NCI-H1105 treated with DMSO at 0.1 percent for 48 hours (cell line): ENCODE data around the gene GUCY2D.
"Not testable (repeated sequence)": the region's sequence is repeated elsewhere in the genome, so short reads cannot be mapped to it uniquely, and the experiment has no call there.

Experiments used
- DNase-seq: peaks from one replicate; lab custom pipeline; 2025; lab: John Stamatoyannopoulos, UW

GUCY2D gene

DNA sequence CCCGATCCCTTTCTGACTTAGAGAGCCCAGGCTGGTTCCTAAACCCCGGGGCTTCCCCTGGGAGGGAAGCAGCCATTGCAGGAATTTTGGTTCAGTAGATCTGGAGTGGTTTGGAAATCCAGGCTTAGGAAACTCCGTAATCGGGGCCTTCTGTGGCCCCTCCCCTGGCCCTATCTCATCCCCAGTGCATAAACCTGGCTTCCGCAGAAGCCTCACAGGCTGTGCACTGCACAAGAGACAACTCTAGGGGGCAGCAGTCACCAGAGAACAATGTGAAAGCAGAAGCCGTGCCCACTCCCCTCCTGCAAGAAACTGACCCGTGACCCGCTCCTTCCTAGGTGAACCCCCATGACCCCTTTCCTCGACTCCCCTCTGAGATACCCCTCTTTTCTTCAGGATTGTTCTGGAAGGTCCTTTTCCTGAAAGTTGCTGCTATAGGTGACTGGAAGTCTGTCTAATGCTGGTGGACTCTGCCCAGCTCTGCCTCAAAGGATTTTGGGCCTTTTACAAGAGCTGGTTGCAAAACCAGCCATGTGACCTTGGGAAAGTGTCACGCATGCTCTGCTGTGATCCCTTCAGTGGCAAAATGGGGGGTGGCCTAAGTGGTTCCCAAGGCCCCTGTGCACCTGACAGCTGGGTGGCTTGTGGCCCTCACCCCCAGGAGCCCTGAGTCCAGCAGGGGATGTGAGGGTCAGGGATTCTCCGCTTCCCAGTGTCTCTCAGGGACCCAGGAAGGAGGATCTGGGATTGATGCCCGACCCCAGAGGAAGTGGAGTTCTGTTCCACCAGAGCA, 14.4 kb downstream of the GUCY2D start:
- peak; percentile 73 for DNase-seq

DNA sequence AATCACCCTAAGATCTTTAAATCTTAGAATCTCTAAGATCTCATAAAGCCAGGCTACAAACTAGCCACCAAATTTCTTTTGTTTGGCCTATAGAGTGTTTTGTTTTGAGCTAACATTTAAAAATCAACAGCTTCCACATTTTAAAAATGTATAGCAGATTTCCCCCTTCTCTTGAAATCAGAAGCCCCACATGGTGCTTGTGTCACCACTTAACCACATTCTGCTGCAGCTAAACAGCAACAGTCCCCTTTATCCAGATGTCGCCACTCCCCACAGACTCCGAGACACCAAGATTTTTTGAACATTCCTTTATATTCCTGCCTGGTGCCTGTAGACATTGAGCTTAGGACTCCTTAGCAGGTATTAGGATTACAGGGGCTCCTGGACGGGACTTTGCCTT, 16.0 kb downstream of the GUCY2D start:
- DNase-seq: no peak

DNA sequence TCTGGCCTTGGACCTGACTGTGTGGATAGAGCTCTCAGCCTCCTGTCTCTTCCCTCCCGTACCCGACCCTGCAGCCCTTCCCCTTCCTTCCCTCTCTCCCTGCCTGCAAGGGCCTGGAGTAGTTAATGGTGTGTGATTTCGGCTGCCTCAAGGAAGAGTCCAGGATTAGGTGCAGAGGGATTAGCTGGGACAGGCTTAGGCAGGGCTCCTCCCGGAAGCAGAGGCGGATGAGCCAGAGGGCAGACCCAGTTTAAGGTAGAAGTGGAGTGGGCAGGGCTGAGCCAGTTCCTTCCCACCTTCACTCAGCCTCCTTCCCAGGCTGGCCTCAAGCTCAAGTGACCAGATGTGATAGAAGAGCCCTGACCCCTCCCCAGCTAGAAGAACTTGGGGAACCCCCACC, 16.8 kb downstream of the GUCY2D start:
- no peak for DNase-seq

DNA sequence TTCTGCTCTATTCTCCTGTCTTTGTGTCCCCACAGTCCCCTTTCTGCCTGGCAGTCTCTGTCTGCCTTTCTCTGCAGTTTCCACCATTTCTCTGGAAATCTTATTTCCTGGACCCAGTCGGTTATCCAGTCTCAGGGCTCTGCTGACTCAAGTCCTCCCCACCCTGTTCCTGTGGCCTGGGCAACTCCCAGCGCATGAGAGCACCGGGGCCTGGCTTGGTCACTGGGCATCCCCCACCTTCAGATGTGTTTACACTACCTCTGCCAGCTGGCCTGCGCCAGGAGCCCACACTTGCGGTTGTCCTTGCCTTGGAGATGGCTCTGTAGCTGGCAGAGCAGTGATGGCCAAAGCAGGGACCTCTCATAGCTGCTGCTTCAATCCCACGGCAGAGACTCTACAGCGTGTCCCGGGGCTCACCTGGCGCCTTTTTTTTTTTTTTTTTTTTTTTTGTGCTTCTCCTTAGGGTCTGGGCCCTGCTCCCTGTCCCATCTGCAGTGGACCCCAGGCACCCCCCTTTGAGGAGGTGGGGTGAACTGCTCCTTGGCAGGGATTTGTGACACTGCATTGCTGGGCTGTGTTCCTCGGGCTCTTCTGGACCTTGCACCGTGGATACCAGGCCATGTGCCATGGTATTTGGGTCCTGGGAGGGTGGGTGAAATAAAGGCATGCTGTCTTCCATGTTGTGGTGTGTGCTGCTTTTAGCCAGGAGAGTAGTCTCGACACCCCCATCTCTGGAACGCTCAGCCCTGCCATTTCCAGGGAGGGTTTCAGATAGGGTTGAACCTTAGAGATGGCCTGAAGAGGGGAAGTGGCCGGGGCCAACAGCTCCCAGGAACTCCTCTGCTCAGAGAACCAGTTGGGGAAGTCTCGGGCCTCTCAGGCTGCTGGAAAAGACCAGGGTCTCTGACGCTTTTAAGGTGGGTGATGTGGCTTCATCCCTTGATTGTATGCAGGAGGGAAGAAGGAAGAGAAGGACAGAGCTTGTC, 17.5 kb downstream of the GUCY2D start:
- no peak for DNase-seq

DNA sequence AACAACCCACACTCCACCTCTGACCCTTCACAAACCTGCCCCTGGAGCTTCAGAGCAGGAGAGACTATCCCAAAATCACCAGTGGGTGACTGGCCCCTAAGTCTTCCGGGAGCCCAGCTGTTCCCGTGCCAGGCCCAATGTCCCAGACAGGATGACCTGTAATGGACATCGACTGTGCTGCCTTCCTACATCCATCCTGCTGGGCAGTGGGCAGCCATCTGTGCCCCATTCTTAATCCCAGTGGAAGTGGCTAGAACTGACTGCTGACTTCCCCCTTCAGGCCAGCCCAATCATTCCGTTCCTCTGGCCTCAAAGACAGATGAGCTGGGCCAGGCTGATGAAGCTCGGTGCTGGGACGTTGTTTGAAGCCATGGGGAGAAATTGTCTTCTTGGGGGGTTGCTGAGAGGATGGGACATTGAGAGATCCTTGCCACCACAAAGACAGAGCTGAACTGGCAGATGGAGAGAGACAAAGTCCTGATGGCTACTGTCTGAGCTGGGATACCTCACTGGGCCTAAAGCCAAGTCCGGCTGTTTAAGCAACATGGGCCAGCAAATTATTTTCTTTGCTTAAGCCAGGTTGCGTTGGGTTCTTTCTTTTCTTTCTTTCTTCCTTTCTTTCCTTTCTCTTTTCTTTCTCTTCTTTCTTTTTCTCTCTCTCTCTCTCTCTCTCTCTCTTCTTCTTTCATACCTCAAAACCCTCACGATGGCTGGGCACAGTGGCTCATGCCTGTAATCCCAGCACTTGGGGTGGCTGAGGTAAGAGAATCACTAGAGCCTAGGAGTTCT, 18.6 kb downstream of the GUCY2D start:
- DNase-seq: no peak

DNA sequence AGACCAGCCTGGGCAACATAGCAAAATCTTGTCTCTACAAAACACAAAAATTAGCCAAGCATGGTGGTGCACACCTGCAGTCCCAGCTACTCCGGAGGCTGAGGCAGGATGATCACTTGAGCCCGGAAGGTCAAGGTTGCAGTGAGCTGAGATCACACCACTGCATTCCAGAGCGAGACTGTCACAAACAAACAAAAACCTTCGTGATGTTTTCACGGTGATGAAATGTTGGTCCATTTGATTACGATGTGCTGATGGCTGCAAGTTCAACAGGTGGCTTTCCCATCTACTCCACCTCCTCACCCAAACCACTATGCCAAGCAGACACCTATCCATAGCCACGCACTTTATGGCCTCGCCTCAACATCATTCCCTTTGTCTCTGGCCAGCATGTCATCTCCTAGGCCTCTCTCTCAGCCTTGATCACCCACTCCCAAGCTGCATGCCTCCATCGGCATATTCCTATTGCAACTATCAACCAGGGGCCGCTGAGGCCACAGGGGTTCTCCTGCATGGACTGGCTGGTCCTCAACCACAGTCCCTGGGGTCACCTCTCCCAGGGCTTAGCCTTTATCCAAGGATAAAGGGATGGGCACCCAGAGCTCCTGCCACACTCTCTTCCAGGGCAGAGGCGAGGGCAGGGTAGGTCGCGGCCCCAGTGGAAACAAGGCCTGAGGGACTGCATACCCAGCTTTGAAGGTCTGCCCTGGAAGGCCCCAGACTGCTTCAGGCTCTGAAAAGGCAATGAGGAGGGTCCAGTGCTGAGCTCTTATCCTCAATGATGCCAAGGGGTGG, 19.3 kb downstream of the GUCY2D start:
- DNase-seq: no peak

DNA sequence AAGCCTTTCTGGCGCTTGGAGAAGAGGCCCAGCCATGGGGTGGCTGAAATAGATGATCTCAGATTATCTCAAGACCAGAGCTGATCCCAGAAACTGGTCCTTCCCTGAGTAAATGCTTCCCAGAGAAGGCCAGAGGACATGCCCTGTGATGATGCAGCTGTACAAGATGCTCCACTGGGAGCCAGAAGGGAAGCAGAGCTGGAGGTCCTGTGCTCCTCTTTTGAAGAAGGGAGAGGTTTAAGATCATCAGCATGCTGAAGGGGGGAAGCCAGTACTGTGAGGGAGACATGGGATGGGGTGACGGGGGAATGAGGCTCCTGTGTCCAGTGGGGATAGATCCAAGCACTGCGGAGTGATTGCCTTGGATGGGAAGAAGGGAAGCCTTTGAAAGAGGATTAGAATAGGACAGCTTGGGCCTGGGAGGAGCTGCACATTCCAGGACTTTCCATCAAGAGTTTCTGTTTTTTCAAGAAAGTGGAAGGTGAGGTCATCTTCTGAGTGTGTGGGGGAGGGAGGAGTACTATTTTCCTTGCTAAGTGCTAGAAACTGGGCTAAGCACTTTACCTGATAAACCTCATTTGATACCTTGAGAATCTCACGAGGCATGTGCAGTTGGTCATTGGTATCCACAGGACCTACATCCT, 20.1 kb downstream of the GUCY2D start:
- no peak for DNase-seq

DNA sequence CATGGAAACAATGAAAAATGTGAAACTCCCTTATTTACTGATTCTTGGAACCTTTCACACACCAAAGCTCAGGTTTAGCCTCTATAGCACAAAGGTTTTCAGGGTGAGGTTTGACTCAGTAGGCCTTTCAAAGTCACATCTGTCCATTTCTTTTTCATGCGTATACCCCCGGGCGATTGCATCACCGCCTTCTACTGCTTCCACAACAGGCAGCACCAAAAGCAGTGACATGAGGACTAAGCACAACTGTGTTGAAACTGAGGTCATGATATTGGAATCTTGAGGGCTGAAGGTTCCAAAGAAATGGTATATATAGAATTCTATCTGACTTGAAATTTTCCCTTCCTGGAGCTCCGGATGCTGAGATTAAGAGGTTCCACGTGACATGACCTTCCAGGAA, 21.7 kb downstream of the GUCY2D start:
- not testable (repeated sequence) for DNase-seq

DNA sequence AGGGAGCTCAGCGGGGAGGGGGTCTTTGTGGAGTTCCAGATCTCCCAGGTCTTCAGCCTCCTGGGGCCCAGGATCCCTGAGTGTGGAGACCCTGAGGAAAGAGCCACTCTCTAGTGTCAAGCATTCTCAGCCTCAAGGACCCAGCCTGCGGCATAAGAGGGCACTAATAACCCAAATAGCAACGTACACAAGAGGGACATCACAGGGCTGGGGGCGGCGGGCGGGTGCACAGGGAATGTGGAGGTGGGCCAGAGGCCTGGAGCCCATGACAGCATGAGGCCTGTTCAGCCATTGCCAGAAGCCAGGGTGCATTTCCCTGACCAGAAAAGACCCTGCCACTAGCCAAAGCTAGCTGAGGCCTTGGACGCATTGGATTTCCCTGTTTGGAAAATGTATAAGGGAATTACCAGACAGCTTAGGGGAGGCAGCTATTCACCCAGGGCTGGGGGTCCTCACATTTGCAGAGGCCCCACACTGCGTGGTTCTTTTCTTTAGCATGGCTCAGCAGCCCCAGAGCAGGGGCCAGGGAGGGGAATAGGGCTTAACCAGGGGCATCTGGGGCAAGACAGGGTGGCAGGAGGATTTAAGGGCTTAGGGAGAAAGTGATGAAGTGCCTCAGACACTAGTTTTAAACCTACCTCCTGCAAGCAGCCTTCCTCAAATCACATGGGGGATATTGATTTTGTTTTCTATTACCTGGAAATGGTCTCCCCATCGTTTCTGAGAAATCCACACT, 22.9 kb downstream of the GUCY2D start:
- DNase-seq: no peak

DNA sequence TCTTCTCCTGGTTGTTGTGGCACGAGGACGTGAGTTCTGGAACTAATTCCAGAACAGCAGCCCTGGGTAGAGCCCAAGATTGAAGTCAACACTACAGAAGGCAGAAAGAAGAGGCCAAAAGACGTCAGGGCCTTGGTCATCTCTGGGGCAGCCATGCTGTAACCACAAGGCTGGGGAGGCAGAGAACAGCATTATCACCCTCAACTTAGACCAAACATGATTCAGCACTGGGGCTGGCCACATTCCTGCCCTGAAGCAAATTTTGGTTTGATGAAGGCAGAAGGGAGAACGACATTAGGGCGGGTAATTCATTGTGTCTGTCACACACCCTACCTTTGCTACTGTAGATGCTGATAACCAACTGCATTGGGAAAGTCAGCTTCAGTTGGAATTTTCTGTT, 26.7 kb downstream of the GUCY2D start:
- no peak for DNase-seq

DNA sequence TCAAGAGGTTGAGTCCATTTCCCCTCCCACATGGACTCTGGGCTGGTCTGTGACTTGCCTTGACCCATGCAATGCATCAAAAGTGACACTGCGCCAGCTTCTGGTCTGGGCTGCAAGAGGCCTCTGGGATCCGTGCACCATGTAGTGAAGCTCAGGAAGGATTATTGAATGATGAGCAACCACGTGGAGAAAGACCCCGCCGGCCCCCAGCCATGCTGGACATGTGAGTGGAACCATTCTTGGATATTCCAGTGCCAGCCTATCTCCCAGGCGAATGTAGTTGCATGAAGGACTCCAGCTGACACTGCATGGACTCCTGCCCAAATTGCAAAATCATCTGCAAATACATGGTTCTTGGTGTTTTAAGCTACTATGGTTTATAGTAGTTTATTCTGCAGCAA, 28.8 kb downstream of the GUCY2D start:
- DNase-seq: no peak

DNA sequence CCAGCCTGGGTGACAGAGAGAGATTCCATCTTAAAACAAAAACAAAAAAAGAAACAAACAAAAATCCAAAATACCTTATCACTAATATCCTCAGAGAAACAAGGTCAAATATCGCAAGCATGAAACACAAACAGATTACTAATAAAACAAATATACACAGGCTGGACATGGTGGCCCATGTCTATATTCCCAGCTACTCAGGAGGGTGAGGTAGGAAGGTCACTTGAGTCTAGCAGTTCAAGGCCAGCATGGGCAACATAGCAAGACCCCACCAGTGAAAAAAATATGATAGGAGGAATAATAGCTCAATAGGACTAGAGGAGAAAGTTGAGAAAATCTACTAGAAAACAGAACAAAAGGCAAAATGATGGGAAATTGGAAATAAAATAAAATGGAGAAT, 29.5 kb downstream of the GUCY2D start:
- no peak for DNase-seq

DNA sequence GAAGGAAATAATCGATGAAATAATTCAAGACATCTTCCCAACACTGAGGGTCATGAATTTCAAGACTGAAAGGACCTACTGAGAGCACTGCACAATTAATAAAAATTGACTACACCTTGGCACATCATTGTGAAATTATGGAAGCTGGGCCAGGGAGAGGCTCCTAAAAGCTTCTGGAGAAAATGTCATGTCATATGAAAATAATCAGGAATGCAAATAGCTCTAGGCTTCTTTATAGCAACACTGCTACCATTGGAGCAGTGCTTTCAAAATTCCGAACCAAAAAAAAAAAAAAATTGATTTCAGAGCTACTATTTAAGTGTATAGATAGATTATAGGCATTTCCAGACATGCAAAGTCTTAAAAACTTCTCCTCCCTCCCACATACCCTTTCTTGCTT, 30.0 kb downstream of the GUCY2D start:
- DNase-seq: no peak

DNA sequence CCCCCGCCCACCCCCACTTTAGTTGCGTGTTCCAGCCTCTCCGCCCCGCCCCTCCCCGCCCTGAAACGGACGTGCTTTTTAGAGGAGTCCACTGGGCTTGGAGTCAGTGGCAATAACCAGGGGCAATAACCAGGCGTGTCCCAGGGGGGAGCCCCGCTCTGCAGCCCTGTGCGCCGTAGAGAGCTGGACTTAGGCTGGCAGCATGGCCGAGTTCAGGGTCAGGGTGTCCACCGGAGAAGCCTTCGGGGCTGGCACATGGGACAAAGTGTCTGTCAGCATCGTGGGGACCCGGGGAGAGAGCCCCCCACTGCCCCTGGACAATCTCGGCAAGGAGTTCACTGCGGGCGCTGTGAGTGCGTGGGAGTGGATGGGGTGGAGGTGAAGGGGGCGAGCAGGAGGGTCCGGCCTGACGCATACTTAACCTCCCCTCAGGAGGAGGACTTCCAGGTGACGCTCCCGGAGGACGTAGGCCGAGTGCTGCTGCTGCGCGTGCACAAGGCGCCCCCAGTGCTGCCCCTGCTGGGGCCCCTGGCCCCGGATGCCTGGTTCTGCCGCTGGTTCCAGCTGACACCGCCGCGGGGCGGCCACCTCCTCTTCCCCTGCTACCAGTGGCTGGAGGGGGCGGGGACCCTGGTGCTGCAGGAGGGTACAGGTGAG, 36.7 kb downstream of the GUCY2D start, which contains the start of gene ALOX15B:
TSS of gene ALOX15B (plus strand) at position 106 of the 657 bp plus-strand sequence. CDS start at position 203, 97 bp downstream.
- no peak for DNase-seq

DNA sequence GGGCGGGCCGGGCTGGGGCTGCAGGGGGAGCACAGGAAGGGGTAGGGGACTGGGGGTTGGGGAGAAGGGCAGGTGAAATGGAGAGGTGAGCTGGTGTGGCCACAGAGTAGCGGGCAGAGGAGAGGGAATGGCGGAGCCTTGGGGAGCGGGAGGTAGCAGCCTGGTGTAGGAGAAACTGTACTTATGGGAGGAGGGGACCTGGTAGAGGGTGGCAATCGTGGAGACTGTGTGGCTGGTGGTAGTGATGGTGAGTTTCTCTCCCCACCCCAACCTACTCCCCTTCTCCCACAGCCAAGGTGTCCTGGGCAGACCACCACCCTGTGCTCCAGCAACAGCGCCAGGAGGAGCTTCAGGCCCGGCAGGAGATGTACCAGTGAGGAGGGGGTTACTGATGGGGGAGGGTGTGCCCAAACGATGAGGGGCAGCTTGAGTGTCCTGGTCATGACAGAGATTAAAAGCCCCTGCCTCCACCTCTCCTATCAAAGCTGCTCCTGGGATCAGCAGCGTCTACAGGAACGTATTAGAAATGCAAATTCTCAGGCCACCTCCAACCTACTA, 37.3 kb downstream of the GUCY2D start:
- no peak for DNase-seq

DNA sequence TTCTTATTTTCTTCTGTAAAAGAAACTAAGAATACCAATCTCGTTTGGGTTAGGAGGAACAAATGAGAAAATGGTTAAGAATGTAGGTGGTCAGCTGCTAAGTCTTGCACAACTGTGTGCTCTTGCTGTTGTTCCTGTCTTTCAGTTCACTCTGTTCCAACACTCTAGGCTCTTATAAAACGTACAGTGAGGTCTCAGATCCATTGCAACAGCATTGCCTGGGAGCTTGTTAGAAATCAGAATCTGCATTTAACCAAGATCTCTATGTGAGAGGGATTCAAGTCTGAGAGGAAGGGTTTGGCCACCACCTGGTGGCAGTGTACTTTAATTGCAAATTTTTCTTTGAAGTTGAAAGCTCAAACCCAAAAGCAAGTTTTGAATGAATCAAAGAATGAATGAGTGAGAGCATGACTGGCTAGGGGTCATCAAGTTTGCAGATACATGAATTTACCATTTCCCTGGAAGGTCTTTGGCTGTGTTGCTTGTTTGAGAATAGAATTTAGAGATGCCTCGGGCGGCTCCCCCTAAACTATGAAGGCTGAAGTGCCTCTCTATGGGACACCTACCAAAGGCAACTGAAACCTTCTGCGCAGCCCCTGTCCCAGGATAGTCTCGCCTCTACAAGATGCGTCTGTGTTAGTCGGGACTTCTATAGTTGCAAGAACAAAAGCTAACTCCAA, 39.0 kb downstream of the GUCY2D start:
- DNase-seq: peak; percentile 52

DNA sequence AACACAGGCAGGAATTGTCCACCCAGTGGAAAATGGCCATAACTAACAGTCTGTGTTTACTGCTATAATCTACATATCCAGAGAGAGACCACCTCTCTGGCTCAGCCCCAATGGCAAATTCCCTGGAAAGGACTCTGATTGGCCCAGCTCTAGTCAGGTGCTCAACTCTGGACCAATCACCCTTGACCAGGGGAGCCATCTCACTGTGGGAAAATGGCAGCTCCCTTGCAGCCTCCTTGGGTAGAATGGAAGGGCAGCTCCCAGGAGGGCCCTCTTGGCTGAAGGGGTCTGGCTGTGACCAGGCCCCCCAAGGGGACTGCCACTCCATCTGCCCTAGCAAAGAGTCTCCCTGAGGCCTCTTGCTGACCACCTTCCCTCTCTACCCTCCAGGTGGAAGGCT, 39.6 kb downstream of the GUCY2D start:
- peak; percentile 3 for DNase-seq
